Renal cortex interstitium (tissue), 11 donors: ENCODE data around the gene TLK1. TPM values are rescaled to one million over a fixed set of nuclear protein-coding genes. Genes with fewer than 3 reads are reported as not detected.
A peak's percentile ranks its signal among the peaks of the same experiment; 100 is the strongest.
"Not testable (repeated sequence)": the region's sequence is repeated elsewhere in the genome, so short reads cannot be mapped to it uniquely, and the experiment has no call there.

Experiments
- DNase-seq, 11 donors: peaks; one replicate each; pipeline ENCODE4 v3.0.0-alpha.2; 2013; ENCODE audit warnings: low read depth in 9 of 11, low spot score in 4 of 11; ENCODE audit errors: extremely low read depth in 1 of 11
- polyA plus RNA-seq, 3 donors: library from polyadenylated mRNA; unstranded; fragments of 120-200 nt; gene quantifications; one replicate each; pipeline ENCODE4 v1.2.1, GENCODE V29; 2013; ENCODE audit not compliant: insufficient read length in 3 of 3

TLK1 gene
- polyA plus RNA-seq, 3 donors: 49.8 to 61.4 (median 51.3) TPM

GRCh38 chr2:171104379-171104778, 56.3 kb downstream of the TLK1 start:
- DNase-seq: no peak

GRCh38 chr2:171102802-171103201, 57.9 kb downstream of the TLK1 start:
- DNase-seq: no peak

GRCh38 chr2:171100370-171100769, 60.3 kb downstream of the TLK1 start:
- no peak for DNase-seq

GRCh38 chr2:171098607-171099006, 62.1 kb downstream of the TLK1 start:
- no peak for DNase-seq

GRCh38 chr2:171095014-171095582, 65.6 kb downstream of the TLK1 start:
- no peak for DNase-seq

GRCh38 chr2:171091517-171091916, 69.2 kb downstream of the TLK1 start:
- not testable (repeated sequence) for DNase-seq

- DNase-seq: no peak
Measured at GRCh38 chr2:171089489-171089888, 71.2 kb downstream of the TLK1 start.

GRCh38 chr2:171088057-171088834, 72.4 kb downstream of the TLK1 start:
- no peak for DNase-seq

- no peak for DNase-seq
Measured at GRCh38 chr2:171087547-171087946, 73.1 kb downstream of the TLK1 start.

GRCh38 chr2:171086352-171087290, 74.1 kb downstream of the TLK1 start:
- DNase-seq: peak; percentile 15 to 50 (median 35)

GRCh38 chr2:171084128-171084527, 76.6 kb downstream of the TLK1 start:
- DNase-seq: no peak

GRCh38 chr2:171083451-171083850, 77.2 kb downstream of the TLK1 start:
- no peak for DNase-seq

GRCh38 chr2:171081649-171082111, 79.0 kb downstream of the TLK1 start:
- no peak for DNase-seq

GRCh38 chr2:171080607-171081006, 80.1 kb downstream of the TLK1 start:
- DNase-seq: no peak

- not testable (repeated sequence) for DNase-seq
Measured at GRCh38 chr2:171076422-171076821, 84.3 kb downstream of the TLK1 start.

- DNase-seq: no peak
Measured at GRCh38 chr2:171072164-171072563, 88.5 kb downstream of the TLK1 start.

- DNase-seq: no peak
Measured at GRCh38 chr2:171069286-171069956, 91.3 kb downstream of the TLK1 start.

GRCh38 chr2:171066110-171066509, 94.6 kb downstream of the TLK1 start:
- no peak for DNase-seq

GRCh38 chr2:171057575-171057974, 103.1 kb downstream of the TLK1 start:
- no peak for DNase-seq
